AG04449 (cell line): ENCODE measurements around the gene THOC7.

ENCODE experiments used
- CTCF ChIA-PET: fragments of 350-600 bp; formaldehyde crosslinking; extraction: SDS; loops from one replicate; lab custom pipeline; 2021; ENCODE audit warnings: antibody characterized with exemption; lab: Yijun Ruan, JAX
- POLR2A ChIA-PET: fragments of 400-600, 350-600 bp; formaldehyde crosslinking; extraction: SDS; loops from one replicate; lab custom pipeline; 2020; ENCODE audit warnings: antibody characterized with exemption, inconsistent platforms; lab: Yijun Ruan, JAX
- DNase-seq: peaks from one replicate; pipeline ENCODE4 v3.0.0-alpha.2; 2010; ENCODE audit warnings: low read depth, low spot score
- H3K4me3 ChIP-seq: 2 replicates; pipeline ENCODE4 v1.5.1; 2011; ENCODE audit warnings: low read depth, mild to moderate bottlenecking, control low read depth, low read length
- TF ChIP-seq, protein P1 (sequence below): IDR thresholded peaks from one replicate; pipeline ENCODE4 v1.5.1; 2011; ENCODE audit warnings: mild to moderate bottlenecking, moderate library complexity, low read length, control low read depth, inconsistent platforms; ENCODE audit not compliant: insufficient read depth; ENCODE audit errors: missing control alignments

The THOC7 gene

DNA sequence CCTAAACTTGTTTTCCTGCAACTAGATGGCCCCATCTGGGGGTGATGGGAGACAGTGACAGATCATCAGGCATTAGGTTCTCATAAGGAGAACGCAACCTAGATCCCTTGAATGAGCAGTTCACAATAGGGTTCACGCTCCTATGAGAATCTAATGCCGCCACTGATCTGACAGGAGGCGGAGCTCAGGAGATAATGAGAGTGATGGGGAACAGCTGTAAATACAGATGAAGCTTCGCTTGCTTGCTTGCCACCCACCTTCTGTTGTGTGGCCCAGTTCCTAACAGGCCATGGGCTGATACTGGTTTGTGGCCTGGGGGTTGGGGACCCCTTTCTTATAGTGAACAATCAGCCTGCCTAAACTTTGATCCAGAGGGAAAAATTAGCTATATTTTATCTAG lies 59.7 kb downstream of the THOC7 start:
- POLR2A ChIA-PET: no interaction called here
- TF ChIP-seq, protein P1, sequence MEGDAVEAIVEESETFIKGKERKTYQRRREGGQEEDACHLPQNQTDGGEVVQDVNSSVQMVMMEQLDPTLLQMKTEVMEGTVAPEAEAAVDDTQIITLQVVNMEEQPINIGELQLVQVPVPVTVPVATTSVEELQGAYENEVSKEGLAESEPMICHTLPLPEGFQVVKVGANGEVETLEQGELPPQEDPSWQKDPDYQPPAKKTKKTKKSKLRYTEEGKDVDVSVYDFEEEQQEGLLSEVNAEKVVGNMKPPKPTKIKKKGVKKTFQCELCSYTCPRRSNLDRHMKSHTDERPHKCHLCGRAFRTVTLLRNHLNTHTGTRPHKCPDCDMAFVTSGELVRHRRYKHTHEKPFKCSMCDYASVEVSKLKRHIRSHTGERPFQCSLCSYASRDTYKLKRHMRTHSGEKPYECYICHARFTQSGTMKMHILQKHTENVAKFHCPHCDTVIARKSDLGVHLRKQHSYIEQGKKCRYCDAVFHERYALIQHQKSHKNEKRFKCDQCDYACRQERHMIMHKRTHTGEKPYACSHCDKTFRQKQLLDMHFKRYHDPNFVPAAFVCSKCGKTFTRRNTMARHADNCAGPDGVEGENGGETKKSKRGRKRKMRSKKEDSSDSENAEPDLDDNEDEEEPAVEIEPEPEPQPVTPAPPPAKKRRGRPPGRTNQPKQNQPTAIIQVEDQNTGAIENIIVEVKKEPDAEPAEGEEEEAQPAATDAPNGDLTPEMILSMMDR: no peak
- DNase-seq: no peak
- CTCF ChIA-PET: interaction anchor here (1.0 to 9.1 kb wide), 3 partner anchors 12 to 453 kb away, joined by 3 to 80 read pairs (median 13); no protein-coding TSS in a partner anchor
- no peak overlapping the region for H3K4me3 ChIP-seq

DNA sequence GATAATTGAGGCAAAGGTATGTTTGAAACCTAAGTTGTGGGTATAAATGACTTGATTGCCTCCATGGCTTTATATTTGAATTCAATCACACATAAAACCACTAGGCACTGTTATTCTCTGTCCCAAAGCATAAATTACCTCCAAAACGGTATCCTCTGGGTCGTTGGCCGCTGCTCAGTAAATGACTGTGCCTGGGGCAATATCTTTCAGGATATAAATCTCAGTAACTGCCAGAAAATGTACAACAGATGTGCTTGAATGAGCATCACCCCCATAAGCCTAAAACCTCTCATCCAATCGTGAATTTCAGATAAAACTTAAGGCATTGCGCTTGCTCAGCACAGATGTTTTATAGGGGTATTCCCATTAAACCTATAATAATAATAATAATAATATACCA lies 63.5 kb downstream of the THOC7 start:
- TF ChIP-seq, protein P1: no peak
- CTCF ChIA-PET: no interaction called here
- DNase-seq: no peak
- POLR2A ChIA-PET: no interaction called here
- H3K4me3 ChIP-seq: no peak overlapping the region

DNA sequence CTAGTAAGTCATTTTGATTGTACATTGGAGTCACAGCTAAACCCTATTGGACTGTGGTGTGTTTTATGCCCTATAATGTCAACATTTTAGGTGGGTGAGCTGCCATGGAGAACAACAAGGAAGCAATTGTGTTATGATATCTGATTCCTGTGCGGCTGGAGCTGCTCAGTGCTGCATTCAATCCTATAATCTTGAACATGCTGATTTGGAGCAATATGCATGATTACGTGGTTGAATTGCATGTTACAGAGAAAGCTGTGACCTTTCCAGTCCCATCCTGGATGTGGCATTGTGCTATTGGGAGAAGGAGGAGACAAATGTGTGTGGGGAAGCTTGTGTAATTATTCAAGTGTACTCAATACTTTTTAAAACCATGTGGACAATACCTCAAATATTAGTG lies 64.7 kb downstream of the THOC7 start:
- no peak for DNase-seq
- ChIA-PET CTCF (interaction anchor here (1.1 to 1.2 kb wide), 2 partner anchors 9 to 138 kb away, joined by 3 read pairs; no protein-coding TSS in a partner anchor), POLR2A (no interaction called here)
- TF ChIP-seq, protein P1: no peak
- no peak overlapping the region for H3K4me3 ChIP-seq

DNA sequence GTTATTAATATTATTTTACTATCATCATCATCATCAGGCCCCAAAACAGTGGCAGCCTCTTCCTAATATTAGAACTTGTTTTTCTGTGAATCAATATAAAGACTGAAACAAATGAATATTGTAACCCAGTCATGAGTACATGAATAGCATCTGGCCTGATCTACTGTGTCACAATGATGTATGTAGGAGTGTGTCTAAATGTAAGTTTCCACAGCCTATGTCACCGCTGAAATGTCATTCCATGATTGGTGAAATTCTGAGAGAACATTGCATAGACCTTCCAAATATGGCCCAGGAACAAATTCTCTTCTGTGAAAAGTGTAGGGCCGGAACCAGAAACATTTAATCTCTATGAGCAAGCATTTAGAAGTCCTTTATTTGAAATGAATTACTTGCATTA lies 65.1 kb downstream of the THOC7 start:
- DNase-seq: no peak
- ChIA-PET POLR2A (no interaction called here), CTCF (interaction anchor here (1.1 to 1.2 kb wide), 2 partner anchors 10 to 138 kb away, joined by 3 read pairs; no protein-coding TSS in a partner anchor)
- H3K4me3 ChIP-seq: no peak overlapping the region
- TF ChIP-seq, protein P1: no peak

DNA sequence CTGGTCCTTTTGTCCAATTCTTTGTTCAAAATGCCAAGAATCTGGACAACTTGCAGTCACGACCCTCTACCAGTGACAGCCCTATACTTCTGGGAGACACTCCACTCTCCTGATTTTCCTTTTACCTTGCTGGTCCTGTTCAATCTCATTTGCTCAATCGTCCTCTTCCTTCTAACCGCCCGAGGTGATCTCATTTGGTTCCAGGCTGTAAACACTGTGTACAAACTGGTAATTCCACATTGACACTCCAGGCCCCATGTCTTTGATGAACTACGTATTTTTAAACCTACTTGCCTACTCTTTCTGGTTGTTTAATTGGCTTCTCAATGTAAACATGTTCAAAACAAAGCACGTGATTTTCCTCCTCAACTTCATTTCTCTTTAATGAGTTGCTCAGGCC lies 68.2 kb downstream of the THOC7 start:
- TF ChIP-seq, protein P1: no peak
- H3K4me3 ChIP-seq: no peak overlapping the region
- DNase-seq: no peak
- ChIA-PET CTCF (interaction anchor here (6.2 kb wide), 1 partner anchor 444 kb away, joined by 91 read pairs; no protein-coding TSS in a partner anchor), POLR2A (no interaction called here)

DNA sequence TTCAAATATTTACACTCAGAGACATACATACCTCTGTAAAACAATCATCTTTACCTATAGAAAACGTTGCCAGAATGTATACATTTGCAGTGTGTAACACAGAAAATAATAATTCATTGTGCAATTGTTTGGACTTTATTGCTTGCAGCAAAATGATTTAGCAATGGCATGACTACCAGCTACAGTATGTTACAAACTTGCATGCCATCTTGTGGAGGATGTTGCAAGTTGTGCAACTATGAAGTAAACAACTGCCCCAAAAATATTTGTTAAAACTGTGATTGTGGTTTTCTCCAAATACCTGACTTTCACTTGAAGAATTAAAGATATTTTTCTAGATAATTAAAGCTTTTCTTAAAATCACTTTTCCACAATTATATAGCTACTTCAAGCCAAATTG lies 71.6 kb downstream of the THOC7 start:
- ChIA-PET CTCF (interaction anchor here (0.9 to 6.2 kb wide), 7 partner anchors 10 to 441 kb away, joined by 3 to 91 read pairs (median 6); no protein-coding TSS in a partner anchor), POLR2A (no interaction called here)
- TF ChIP-seq, protein P1: peak; percentile 32
- peak; percentile 17 for DNase-seq
- no peak overlapping the region for H3K4me3 ChIP-seq
